ENCODE measurements around the gene OR2V2. TPM values are rescaled to one million over a fixed set of nuclear protein-coding genes. Genes with fewer than 3 reads are reported as not detected.

OR2V2 gene
- total and polyA plus RNA-seq, 2 donors (not counting 3 experiments of a cell fraction or from before 2014, with no cell fraction given) = not detected

GRCh38 chr5:181171782-181172181 lies 24.4 kb downstream of the OR2V2 start:
- no peaks in the 10 kb centered on the region for H3K79me2 ChIP-seq (ENCODE audit: control insufficient read depth, insufficient read depth, low read length)
- TF ChIP-seq POLR2A (IDR thresholded peaks at IDR 0.05; ENCODE audit: low read depth, low read length) (no peak), POLR2AphosphoS5 (IDR thresholded peaks at IDR 0.05; ENCODE audit: insufficient read depth, low read depth, low read length) (no peak), JUN (IDR thresholded peaks at IDR 0.05; ENCODE audit: borderline replicate concordance, insufficient read depth, insufficient read length, low read depth) (no peak), EZH2 (IDR thresholded peaks at IDR 0.05; ENCODE audit: borderline replicate concordance, low read depth, low read length, severe bottlenecking) (no peak), FOS (IDR thresholded peaks at IDR 0.05; ENCODE audit: borderline replicate concordance, insufficient read depth, low read length) (no peak), MAX (IDR thresholded peaks at IDR 0.05; ENCODE audit: insufficient read depth, insufficient read length) (no peak), GATA2 (IDR thresholded peaks at IDR 0.05; ENCODE audit: insufficient read depth, insufficient read length, low read depth, low read length) (no peak), CTCF (IDR thresholded peaks at IDR 0.05; ENCODE audit: extremely low read depth in 1 of 2, insufficient read depth in 1 of 2, low read depth in 1 of 2, low read length in 2 of 2) (no peak), MYC (IDR thresholded peaks at IDR 0.05; ENCODE audit: low read depth, low read length) (no peak)
- POLR2A ChIA-PET = no interaction called here

More at GRCh38 chr5:181171782-181172181, 24.4 kb downstream of the OR2V2 start:
- peaks cover 9% of the 10 kb centered on the region for H3K4me1 ChIP-seq (ENCODE audit: control insufficient read depth, extremely low read depth, insufficient read depth, low read length)
- FAIRE-seq = no peak
- CTCF ChIA-PET = interaction anchor here (1.5 to 2.5 kb wide), 2 partner anchors 13 to 387 kb away, joined by 8 to 10 read pairs; no protein-coding TSS in a partner anchor
- BruUV-seq (replicated peaks) = no TSS peak
- H3K9ac ChIP-seq (replicated peaks; ENCODE audit: extremely low read depth, insufficient read depth, low read length) = no peak overlapping the region
- H4K20me1 ChIP-seq (replicated peaks; ENCODE audit: control insufficient read depth, extremely low read depth, insufficient read depth, low read length) = no peaks in the 10 kb centered on the region
- H3K4me2 ChIP-seq (ENCODE audit: insufficient read depth, low read length) = no peak overlapping the region
- no peak overlapping the region for H3K27ac ChIP-seq (ENCODE audit: insufficient read depth, low read depth, low read length)
- H2AFZ ChIP-seq (ENCODE audit: low read depth, low read length) = no peak overlapping the region
- peaks cover 20 to 33% of the 10 kb centered on the region in 2 experiments for H3K27me3 ChIP-seq (ENCODE audit: control insufficient read depth in 2 of 2, insufficient read depth in 2 of 2, low read length in 2 of 2)
- no peaks in the 10 kb centered on the region for H3K36me3 ChIP-seq (ENCODE audit: control insufficient read depth in 2 of 2, extremely low read depth in 1 of 2, insufficient read depth in 2 of 2, low read length in 2 of 2)
- H3K4me3 ChIP-seq (replicated peaks in 1 of 3; ENCODE audit: insufficient read depth in 1 of 3, low read depth in 1 of 3, low read length in 3 of 3) = no peak overlapping the region
- dilution Hi-C loops (cut with MboI; ENCODE audit: extremely low pct_ligation_motif_present, low sequenced_read_pairs) (no loop called here), intact Hi-C loops (cut with micrococcal nuclease) (loop anchor here (2.0 kb wide), 1 partner anchor 17 kb away; no protein-coding TSS in a partner anchor)
- H3K9me3 ChIP-seq (replicated peaks; ENCODE audit: control insufficient read depth, insufficient read depth, low read length) = no peaks in the 10 kb centered on the region
- no peaks in the 10 kb centered on the region for H3K9me1 ChIP-seq (replicated peaks; ENCODE audit: control insufficient read depth, extremely low read depth, insufficient read depth, low read length)
- no peak for DNase-seq (ENCODE audit: low read depth, low spot score)

Measured in endothelial cell of umbilical vein (primary cell).